Glutamatergic neuron (in vitro differentiated cells): ENCODE results near the gene SMIM1. TPM values are rescaled to one million over a fixed set of nuclear protein-coding genes. Genes with fewer than 3 reads are reported as not detected.
A peak's percentile ranks its signal among the peaks of the same experiment; 100 is the strongest.

Experiments used
- DNase-seq: peaks from one replicate; pipeline ENCODE4 v3.0.0; 2022
- H3K27ac Mint-ChIP-seq: one replicate; pipeline ENCODE4 v1.8.0; 2020; ENCODE audit warnings: mild to moderate bottlenecking, mixed read lengths, inconsistent platforms; ENCODE audit not compliant: unreplicated experiment
- H3K27me3 Mint-ChIP-seq: one replicate; pipeline ENCODE4 v1.8.0; 2020; ENCODE audit warnings: mild to moderate bottlenecking, moderate library complexity, mixed read lengths, inconsistent platforms; ENCODE audit not compliant: unreplicated experiment
- H3K36me3 Mint-ChIP-seq: one replicate; pipeline ENCODE4 v1.8.0; 2020; ENCODE audit warnings: mild to moderate bottlenecking, mixed read lengths, inconsistent platforms; ENCODE audit not compliant: unreplicated experiment
- H3K4me1 Mint-ChIP-seq: one replicate; pipeline ENCODE4 v1.8.0; 2020; ENCODE audit warnings: mild to moderate bottlenecking, low read depth, mixed read lengths, inconsistent platforms; ENCODE audit not compliant: unreplicated experiment
- H3K4me3 Mint-ChIP-seq: one replicate; pipeline ENCODE4 v1.8.0; 2020; ENCODE audit warnings: mild to moderate bottlenecking, mixed read lengths, inconsistent platforms; ENCODE audit not compliant: unreplicated experiment
- H3K9me3 Mint-ChIP-seq: one replicate; pipeline ENCODE4 v1.8.0; 2020; ENCODE audit warnings: mild to moderate bottlenecking, moderate library complexity, mixed read lengths, inconsistent platforms; ENCODE audit not compliant: unreplicated experiment
- total RNA-seq: library from RNA; stranded (reverse); fragmentation: NEBNext Ultra II Directional; extraction: Animal tissue kit (Norgen Biotek cat#: 25700); gene quantifications from one replicate; pipeline ENCODE4 v1.2.1, GENCODE V29; 2021; ENCODE audit not compliant: unreplicated experiment
- TF ChIP-seq, protein P1 (sequence below): fragments of 200-600 bp; sonication (generic); IDR thresholded peaks from one replicate; pipeline ENCODE4 v1.5.0; 2021; ENCODE audit not compliant: partially characterized antibody, unreplicated experiment

Gene SMIM1
- total RNA-seq, 1 donor from 2014 or later, result 7.5 TPM

- peak; percentile 67 for DNase-seq
- Mint-ChIP-seq H3K27me3 (peaks cover 10% of the 10 kb centered on the region), H3K4me3 (no peak overlapping the region), H3K27ac (no peak overlapping the region), H3K9me3 (peaks cover 5% of the 10 kb centered on the region), H3K36me3 (peaks cover 5% of the 10 kb centered on the region), H3K4me1 (peaks cover 17% of the 10 kb centered on the region)
- TF ChIP-seq, protein P1, sequence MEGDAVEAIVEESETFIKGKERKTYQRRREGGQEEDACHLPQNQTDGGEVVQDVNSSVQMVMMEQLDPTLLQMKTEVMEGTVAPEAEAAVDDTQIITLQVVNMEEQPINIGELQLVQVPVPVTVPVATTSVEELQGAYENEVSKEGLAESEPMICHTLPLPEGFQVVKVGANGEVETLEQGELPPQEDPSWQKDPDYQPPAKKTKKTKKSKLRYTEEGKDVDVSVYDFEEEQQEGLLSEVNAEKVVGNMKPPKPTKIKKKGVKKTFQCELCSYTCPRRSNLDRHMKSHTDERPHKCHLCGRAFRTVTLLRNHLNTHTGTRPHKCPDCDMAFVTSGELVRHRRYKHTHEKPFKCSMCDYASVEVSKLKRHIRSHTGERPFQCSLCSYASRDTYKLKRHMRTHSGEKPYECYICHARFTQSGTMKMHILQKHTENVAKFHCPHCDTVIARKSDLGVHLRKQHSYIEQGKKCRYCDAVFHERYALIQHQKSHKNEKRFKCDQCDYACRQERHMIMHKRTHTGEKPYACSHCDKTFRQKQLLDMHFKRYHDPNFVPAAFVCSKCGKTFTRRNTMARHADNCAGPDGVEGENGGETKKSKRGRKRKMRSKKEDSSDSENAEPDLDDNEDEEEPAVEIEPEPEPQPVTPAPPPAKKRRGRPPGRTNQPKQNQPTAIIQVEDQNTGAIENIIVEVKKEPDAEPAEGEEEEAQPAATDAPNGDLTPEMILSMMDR, result peak; percentile 43
Observed at GRCh38 chr1:3785456-3786157, 13.1 kb downstream of the SMIM1 start.

GRCh38 chr1:3786468-3787348 lies 14.2 kb downstream of the SMIM1 start:
- no peak overlapping the region for H3K4me3 Mint-ChIP-seq
- peaks cover 3% of the 10 kb centered on the region for H3K9me3 Mint-ChIP-seq
- H3K4me1 Mint-ChIP-seq, result peaks cover 21% of the 10 kb centered on the region
- no peak for DNase-seq
- TF ChIP-seq, protein P1, result no peak
- peaks cover 9% of the 10 kb centered on the region for H3K27me3 Mint-ChIP-seq
- H3K27ac Mint-ChIP-seq, result peak overlapping the region; percentile 12
- peaks cover 5% of the 10 kb centered on the region for H3K36me3 Mint-ChIP-seq

- H3K36me3 Mint-ChIP-seq, result peaks cover 5% of the 10 kb centered on the region
- TF ChIP-seq, protein P1, result no peak
- H3K4me1 Mint-ChIP-seq, result peaks cover 21% of the 10 kb centered on the region
- H3K27ac Mint-ChIP-seq, result peak overlapping the region; percentile 12
- peaks cover 3% of the 10 kb centered on the region for H3K9me3 Mint-ChIP-seq
- H3K27me3 Mint-ChIP-seq, result peaks cover 8% of the 10 kb centered on the region
- DNase-seq, result no peak
- H3K4me3 Mint-ChIP-seq, result no peak overlapping the region
Observed at GRCh38 chr1:3787349-3787715, 14.8 kb downstream of the SMIM1 start.

DNA sequence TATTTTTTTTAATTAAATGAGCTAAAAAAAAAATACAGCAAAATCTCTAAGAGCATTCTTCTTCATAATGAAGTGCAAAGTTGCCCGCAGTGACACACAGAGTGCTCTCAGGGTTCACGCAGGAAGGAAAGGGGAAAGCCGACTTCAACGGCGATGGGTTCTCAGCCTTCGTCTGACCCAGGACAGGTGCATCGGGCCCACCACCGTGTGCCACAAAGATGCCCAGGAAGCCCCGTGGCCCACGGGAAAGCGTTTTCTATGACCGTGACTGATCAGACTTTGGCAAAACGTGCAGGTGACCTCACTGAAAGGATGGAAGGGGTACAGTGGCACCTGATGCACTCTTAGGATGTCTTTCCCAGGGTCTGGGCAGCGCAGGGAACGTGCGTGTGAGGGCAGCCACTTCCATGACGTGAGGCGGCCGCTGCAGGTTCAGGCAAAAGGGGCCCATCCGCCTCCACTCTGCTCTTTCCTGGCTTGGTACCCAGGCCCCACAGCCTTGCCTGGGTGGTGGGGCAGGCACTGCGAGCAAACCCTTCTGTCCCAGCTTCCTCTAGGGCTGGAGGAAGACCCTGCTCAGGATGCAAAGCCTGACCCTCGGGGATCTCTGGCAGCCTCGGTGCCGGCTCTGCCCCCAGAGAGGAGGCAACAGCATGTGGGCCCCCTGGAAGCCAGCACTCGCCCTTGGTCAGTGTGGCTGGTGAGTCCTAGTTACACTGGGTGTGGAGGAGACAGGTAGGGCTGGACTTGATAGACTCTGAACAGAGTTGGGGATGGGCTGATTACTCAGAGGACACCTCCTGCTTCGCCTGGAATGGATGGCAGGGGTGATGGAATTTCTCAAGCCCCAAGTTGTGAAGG lies 15.4 kb downstream of the SMIM1 start:
- no peak overlapping the region for H3K4me3 Mint-ChIP-seq
- peaks cover 8% of the 10 kb centered on the region for H3K27me3 Mint-ChIP-seq
- no peak for DNase-seq
- peaks cover 3% of the 10 kb centered on the region for H3K9me3 Mint-ChIP-seq
- TF ChIP-seq, protein P1, result no peak
- H3K4me1 Mint-ChIP-seq, result peaks cover 21% of the 10 kb centered on the region
- H3K36me3 Mint-ChIP-seq, result peaks cover 5% of the 10 kb centered on the region
- H3K27ac Mint-ChIP-seq, result peak overlapping the region; percentile 44
